Cardiac muscle cell (in vitro differentiated cells and primary cell): ENCODE results near the gene KCTD6. TPM values are rescaled to one million over a fixed set of nuclear protein-coding genes. Genes with fewer than 3 reads are reported as not detected.

ENCODE experiments used
- DNase-seq, 2 donors: peaks; one replicate each; pipeline versions ENCODE4 v3.0.0 to v3.0.0-alpha.2; 2010 to 2017; ENCODE audit warnings: low read depth in 1 of 2, low spot score in 1 of 2
- H3K27ac ChIP-seq: fragments of 200-600 bp; sonication (generic); 2 replicates; pipeline ENCODE4 v1.5.1; 2016
- H3K27me3 ChIP-seq: fragments of 200-600 bp; sonication (generic); 2 replicates; pipeline ENCODE4 v1.6.0; 2016; ENCODE audit warnings: control low read depth
- H3K36me3 ChIP-seq: fragments of 200-600 bp; sonication (generic); 2 replicates; pipeline ENCODE4 v1.5.1; 2016; ENCODE audit warnings: control low read depth
- H3K4me1 ChIP-seq: fragments of 200-600 bp; sonication (generic); 2 replicates; pipeline ENCODE4 v1.8.1; 2017; ENCODE audit warnings: low read depth, mild to moderate bottlenecking, mixed run types
- H3K4me3 ChIP-seq: fragments of 200-600 bp; sonication (generic); 2 replicates; pipeline ENCODE4 v1.5.1; 2016; ENCODE audit warnings: mild to moderate bottlenecking
- H3K9me3 ChIP-seq: fragments of 200-600 bp; sonication (generic); 2 replicates; pipeline ENCODE4 v1.5.1; 2017; ENCODE audit warnings: low read depth, mild to moderate bottlenecking, control low read depth
- CTCF ChIP-seq: IDR thresholded peaks from 2 replicates; pipeline ENCODE4 v1.5.1; 2012; ENCODE audit warnings: low read depth, mild to moderate bottlenecking, low read length
- polyA plus RNA-seq: library from polyadenylated mRNA; unstranded; fragments of >200 nt; fragmentation: Nextera tagmentation; extraction: Ambion mirVana; gene quantifications from 2 replicates; pipeline ENCODE4 v1.2.1, GENCODE V29; 2016
- total RNA-seq: library from RNA; depleted of rRNA; stranded (reverse); fragments of >200 nt; gene quantifications from 2 replicates; pipeline ENCODE4 v1.2.3, GENCODE V29; 2016

The KCTD6 gene
- total and polyA plus RNA-seq, 2 experiments from 2014 or later: 15.7 to 31.0 TPM

DNA sequence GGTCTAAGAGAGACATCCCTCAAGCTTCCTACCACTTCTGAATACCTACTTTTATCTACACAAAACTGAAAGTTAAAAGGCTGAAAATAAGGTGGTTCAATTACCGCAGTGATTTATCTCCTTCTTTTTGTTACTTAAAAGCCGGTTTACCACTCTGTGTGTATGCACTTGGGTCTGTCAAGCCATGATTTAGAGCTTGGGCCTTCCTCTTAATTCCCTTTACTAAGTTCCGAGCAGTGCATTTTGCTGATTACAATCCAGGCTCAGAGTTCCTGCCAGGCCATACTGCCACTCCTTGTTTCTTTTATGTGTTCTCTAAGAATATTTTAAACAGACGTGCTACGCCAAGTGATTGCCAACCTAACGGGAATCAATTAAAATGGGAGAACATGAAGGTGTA, 16.5 kb downstream of the KCTD6 start:
- Histone ChIP-seq H3K4me3 (no peak overlapping the region), H3K36me3 (no peaks in the 10 kb centered on the region)

GRCh38 chr3:58514405-58514804, 22.5 kb downstream of the KCTD6 start:
- Histone ChIP-seq H3K9me3 (no peaks in the 10 kb centered on the region), H3K36me3 (no peaks in the 10 kb centered on the region), H3K27me3 (no peaks in the 10 kb centered on the region), H3K27ac (no peak overlapping the region), H3K4me1 (no peaks in the 10 kb centered on the region), H3K4me3 (no peak overlapping the region)
- TF ChIP-seq CTCF: no peak
- DNase-seq: no peak

More for the DNA sequence above, 16.5 kb downstream of the KCTD6 start:
- Histone ChIP-seq H3K9me3 (no peaks in the 10 kb centered on the region), H3K4me1 (no peaks in the 10 kb centered on the region), H3K27me3 (no peaks in the 10 kb centered on the region), H3K27ac (no peak overlapping the region)
- DNase-seq: no peak
- TF ChIP-seq CTCF: no peak

- no peaks in the 10 kb centered on the region for H3K27me3 ChIP-seq
- H3K4me1 ChIP-seq: no peaks in the 10 kb centered on the region
- no peak for TF ChIP-seq CTCF
- no peak for DNase-seq
- no peaks in the 10 kb centered on the region for H3K9me3 ChIP-seq
- no peak overlapping the region for H3K4me3 ChIP-seq
- H3K27ac ChIP-seq: no peak overlapping the region
- no peaks in the 10 kb centered on the region for H3K36me3 ChIP-seq
These were observed 26.4 kb downstream of the KCTD6 start for GRCh38 chr3:58518291-58518789.

DNA sequence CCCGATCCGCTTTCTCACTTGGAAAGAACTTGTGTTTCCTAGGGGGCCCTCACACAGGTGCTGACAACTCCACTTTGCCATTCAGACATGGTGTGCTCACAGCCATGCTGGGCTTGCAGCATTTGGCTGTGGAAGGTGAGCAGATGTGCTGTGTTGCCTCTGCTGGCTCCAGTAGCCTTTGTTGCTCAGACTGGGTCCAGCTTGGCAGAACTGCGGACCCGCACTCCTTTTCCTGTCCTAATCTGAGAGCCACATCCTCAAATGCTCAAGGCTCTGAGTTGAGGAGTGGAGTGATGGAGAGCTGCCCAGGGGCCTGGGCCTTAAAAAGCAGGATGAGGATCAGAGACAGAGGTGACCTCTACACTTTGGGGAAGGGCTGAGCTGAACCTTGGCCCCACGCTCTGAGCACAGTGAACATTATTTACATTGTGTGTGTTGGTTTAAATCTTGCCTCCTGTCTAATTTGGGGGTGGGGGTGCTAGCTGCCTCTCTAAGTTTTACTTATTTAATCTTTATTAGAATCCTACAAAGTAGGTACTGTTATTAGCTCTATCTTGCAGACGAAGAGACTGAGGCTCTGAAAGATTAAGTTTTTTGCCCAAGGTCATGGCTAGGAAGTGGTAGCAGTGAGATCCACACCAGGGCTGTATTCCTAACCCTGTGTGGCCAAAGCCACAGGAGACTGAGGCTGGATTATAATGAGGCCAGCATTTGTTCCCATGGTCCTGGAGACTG, 27.9 kb downstream of the KCTD6 start:
- no peak overlapping the region for H3K27ac ChIP-seq

DNA sequence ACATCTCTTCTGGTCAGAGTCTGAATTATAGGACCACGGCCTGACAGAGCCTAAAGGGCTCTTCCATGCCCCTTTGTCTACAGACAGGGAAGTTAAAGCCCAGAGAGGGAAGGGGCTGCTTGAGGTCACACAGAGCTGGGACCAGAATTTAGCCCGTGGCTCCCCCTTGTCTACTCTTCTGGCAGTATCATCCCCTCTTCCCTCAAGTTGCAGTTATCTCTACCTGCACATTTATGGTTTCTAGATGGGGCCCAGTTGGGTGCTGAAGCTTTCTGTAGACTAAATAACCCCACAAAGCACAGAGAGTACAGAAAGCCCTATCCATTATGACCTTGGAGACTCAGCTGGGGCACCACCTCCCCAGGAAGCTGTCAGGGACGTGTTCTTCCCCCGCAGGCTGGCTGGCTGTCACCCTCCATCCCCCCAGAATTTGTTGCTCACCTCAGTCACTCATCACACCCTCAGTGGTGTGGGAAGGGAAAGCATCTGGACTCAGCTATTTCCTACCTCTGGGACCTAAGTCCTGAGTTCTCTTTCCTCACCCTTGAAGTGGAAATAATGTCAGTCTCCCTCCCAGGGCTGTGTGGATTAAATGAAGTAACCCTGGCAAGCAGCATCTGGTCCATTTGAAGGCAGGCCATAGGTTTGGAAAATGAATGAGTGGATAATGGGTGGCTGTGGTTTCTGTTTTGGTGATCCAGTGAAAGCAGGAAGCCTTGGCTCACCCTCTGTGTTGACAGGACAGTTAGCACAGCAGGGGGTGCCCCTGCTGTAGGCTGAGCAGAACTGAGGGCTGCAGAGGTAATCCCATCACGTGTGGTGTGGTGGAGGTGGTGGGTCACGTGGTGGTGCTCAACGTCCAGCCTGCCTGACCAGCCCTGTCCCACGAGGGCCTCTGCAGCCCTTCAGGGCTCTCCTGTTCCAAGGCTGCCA, 28.8 kb downstream of the KCTD6 start:
- TF ChIP-seq CTCF: no peak
- no peak for DNase-seq
- no peaks in the 10 kb centered on the region for H3K36me3 ChIP-seq
- no peaks in the 10 kb centered on the region for H3K27me3 ChIP-seq
- H3K4me1 ChIP-seq: no peaks in the 10 kb centered on the region
- H3K9me3 ChIP-seq: no peaks in the 10 kb centered on the region
- H3K4me3 ChIP-seq: no peak overlapping the region
- H3K27ac ChIP-seq: no peak overlapping the region

More for the DNA sequence above, 27.9 kb downstream of the KCTD6 start:
- DNase-seq: peak in 1 of 2 donors; percentile 42
- no peak for TF ChIP-seq CTCF
- H3K36me3 ChIP-seq: no peaks in the 10 kb centered on the region
- no peak overlapping the region for H3K4me3 ChIP-seq
- no peaks in the 10 kb centered on the region for H3K9me3 ChIP-seq
- H3K4me1 ChIP-seq: no peaks in the 10 kb centered on the region
- no peaks in the 10 kb centered on the region for H3K27me3 ChIP-seq
